Epithelial cell of prostate (primary cell): ENCODE data around the gene PSMA8.
"Not testable (repeated sequence)": the region's sequence is repeated elsewhere in the genome, so short reads cannot be mapped to it uniquely, and the experiment has no call there.

Source experiments
- DNase-seq: peaks from one replicate; pipeline ENCODE4 v3.0.0-alpha.2; 2011; ENCODE audit warnings: low read depth, low spot score
- H3K27ac ChIP-seq: fragments of 450-650 bp; 2 replicates; pipeline ENCODE4 v1.5.1; 2017; ENCODE audit warnings: mild to moderate bottlenecking

PSMA8 gene

GRCh38 chr18:26167592-26167991, 33.9 kb downstream of the PSMA8 start:
- not testable (repeated sequence) for H3K27ac ChIP-seq, DNase-seq

- no peak for DNase-seq
- no peak overlapping the region for H3K27ac ChIP-seq
Observed at GRCh38 chr18:26175481-26175880, 41.8 kb downstream of the PSMA8 start.

GRCh38 chr18:26176134-26176533, 42.5 kb downstream of the PSMA8 start:
- no peak for DNase-seq
- no peak overlapping the region for H3K27ac ChIP-seq

- no peak for DNase-seq
- no peak overlapping the region for H3K27ac ChIP-seq
Observed at GRCh38 chr18:26181343-26181826, 47.7 kb downstream of the PSMA8 start.

DNA sequence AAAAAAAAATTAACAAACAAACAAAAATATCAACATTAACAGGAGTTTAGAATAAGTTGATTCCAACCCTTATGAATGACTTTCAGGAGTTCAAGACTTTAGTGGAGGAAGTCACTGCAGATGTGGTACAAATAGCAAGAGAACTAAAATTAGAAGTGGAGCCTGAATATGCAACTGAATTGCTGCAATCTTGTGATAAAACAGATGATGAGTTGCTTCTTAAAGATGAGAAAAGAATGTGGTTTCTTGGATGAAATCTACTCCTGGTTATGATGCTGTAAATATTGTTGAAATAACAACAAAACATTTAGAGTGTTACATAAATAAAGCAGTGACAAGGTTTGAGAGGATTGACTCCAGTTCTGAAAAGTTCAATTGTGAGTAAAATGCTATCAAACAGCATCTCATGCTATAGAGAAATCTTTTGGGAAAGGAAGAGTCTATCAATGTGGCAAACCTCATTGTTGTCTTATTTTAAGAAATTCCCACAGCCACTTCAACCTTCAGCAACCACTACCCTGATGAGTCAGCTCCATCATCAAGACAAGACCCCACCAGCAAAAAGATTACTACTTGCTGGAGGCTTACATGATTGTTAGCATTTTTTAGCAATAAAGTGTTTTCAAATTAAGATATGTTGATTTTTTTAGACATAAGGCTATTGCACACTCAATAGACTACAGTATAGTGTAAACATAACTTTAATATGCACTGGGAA, 49.9 kb downstream of the PSMA8 start:
- H3K27ac ChIP-seq, result no peak overlapping the region
- DNase-seq, result no peak

DNA sequence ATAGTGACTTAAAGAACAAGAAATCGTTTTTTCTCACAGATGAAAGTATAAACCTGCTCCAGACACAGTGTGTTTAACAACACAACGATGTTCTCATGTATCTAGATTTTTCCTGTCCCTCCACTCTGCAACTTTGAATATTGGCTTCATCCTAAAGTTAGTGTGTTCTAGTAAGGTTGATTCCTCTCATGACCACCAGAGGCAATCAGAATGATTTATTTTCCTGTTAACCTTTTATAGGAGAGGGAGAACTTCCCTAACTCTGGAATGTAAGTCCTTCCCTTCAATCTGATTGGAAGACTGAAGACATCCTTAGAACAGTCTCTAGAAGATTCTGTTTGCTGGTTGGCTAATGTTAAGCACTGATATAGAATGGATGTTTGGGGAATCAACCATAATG, 51.6 kb downstream of the PSMA8 start:
- H3K27ac ChIP-seq, result no peak overlapping the region
- no peak for DNase-seq

GRCh38 chr18:26190506-26190905, 56.8 kb downstream of the PSMA8 start:
- H3K27ac ChIP-seq, result no peak overlapping the region
- DNase-seq, result no peak

DNA sequence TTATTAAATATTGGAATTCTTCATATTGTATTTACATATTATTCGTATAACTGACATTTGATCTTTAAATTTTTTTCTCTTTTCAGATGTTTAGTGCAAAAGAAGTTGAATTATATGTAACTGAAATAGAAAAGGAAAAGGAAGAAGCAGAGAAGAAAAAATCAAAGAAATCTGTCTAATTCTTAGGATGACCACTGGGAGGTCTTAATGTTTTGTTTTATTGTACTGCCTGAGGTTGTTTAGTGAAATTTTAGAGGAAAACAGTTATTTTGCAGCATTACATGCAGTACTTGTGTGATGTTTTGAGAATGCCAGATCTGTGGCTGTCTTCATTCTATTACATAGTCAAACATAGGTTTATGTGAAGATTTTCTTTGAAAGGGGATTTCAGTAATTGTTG, 58.6 kb downstream of the PSMA8 start:
- no peak for DNase-seq
- no peak overlapping the region for H3K27ac ChIP-seq

DNA sequence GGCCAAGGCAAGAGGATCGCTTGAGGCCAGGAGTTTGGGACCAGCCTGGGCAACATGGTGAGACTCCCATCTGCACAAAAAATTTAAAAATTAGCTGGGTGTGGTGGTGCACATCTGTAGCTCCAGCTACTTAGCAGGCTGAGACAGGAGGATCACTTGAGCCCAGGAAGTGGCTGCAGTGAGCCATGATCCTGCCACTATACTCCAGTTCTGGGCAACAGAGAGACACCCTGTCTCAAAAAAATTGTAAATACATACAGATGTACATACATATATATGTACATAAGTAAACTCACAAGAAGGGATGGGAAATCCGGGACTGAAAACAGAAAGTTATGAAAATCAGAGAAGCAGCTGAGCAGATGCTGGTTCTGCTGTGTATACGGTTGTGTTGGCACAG, 62.9 kb downstream of the PSMA8 start:
- no peak for DNase-seq
- H3K27ac ChIP-seq, result no peak overlapping the region

- H3K27ac ChIP-seq, DNase-seq: not testable (repeated sequence)
Observed at GRCh38 chr18:26202001-26202400, 68.3 kb downstream of the PSMA8 start.

DNA sequence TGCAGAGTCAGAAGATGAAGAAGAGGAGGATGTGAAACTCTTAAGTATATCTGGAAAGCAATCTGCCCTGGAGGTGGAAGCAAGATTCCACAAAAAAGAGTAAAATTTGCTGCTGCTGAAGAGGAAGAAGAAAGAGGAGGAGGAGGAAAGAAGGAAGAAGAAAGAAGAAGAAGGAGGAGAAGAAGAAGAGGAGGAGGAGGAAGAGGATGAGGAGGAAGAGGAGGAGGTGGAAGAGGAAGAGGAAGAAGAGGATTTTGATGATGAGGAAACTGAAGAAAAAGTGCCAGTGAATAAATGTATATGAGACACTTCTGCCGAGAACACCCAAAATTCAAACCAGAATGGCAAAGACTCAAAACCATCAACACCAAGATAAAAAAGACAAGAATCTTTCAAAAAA, 71.6 kb downstream of the PSMA8 start:
- no peak overlapping the region for H3K27ac ChIP-seq
- no peak for DNase-seq

GRCh38 chr18:26206488-26206887, 72.8 kb downstream of the PSMA8 start:
- no peak for DNase-seq
- no peak overlapping the region for H3K27ac ChIP-seq

DNA sequence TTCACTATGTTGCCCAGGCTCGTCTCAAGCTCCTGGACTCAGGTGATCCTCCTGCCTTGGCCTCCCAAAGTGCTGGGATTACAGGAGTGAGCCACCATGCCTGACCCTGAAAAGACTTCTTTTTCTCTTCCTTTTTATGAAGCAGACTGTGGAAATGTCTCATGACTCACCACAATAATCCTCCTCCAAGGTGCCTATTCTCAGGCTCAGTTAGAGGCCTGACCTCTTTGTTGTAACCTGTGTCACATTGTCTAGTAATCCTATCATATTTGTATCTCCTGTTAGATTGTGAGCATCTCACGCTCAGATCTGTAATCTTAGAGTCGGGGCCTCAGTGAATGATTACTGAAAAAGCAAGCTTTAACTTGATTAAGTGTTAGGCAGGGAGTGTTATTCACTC, 74.3 kb downstream of the PSMA8 start:
- DNase-seq, result no peak
- H3K27ac ChIP-seq, result no peak overlapping the region

DNA sequence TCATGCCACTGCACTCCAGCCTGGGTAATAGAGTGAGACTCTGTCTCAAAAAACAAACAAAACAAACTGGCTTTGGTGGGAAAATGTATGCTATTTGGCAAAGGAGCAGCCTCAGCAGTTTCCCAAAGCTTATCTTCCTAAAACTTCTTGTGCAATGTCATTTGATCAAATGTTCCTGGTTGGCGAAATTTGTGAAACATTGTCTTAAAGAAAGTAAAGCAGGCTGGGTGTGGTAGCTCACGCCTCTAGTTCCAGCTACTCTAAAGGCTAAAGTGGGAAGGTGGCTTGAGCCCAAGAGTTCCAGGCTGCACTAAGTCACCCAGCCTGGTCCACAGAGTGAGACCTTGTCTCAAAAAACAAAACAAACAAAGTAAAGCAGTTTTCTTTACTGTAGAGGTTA, 75.3 kb downstream of the PSMA8 start:
- H3K27ac ChIP-seq, result no peak overlapping the region
- no peak for DNase-seq

DNA sequence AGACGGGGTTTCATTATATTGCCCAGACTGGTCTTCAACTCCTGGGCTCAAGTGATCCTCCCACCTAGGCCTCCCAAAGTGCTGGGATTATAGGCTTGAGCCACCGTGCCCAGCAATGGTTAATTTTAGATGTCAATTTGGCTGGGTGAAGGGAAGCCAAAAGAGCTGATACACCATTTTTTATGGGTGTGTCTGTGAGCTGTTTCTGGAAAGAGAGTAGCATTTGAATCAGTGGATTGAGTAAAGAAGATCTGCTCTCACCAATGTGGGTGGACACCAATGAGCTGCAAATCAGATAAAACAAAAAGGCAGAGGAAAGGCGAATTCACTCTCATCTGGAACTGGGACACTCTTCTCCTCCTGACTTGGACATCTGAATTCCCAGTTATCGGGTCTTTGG, 76.5 kb downstream of the PSMA8 start:
- no peak for DNase-seq
- no peak overlapping the region for H3K27ac ChIP-seq

- DNase-seq, result no peak
- no peak overlapping the region for H3K27ac ChIP-seq
Observed at GRCh38 chr18:26215247-26215970, 81.7 kb downstream of the PSMA8 start.

DNA sequence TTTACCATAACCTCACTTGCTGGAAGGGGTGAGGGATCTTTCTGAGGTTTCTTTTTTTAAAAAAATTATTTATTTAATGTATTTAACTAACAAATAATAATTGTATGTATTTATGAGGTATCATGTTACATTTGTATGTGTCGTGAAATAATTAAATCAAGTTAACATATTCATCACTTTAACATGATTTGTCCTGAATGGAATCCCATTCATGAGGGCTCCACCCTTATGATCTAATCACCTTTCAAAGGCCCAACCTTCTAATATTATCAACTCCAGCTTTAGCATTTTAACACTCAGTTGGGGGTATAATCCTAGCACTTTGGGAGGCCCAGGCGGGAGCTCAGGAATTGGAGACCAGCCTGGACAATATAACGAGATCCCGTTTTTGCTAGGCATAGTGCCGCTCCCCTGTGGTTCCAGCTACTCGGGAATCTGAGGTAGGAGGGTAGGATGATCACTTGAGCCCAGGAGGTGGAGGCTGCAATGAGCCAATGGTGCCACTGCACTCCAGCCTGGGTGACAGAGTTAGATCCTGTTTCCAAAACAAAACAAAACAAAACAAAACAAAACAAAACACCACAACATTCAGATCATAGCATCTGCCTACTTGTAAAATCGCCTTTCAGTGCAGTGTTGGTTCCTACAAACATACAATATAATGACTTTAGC, 91.5 kb downstream of the PSMA8 start:
- peak overlapping the region; percentile 40 for H3K27ac ChIP-seq
- no peak for DNase-seq

DNA sequence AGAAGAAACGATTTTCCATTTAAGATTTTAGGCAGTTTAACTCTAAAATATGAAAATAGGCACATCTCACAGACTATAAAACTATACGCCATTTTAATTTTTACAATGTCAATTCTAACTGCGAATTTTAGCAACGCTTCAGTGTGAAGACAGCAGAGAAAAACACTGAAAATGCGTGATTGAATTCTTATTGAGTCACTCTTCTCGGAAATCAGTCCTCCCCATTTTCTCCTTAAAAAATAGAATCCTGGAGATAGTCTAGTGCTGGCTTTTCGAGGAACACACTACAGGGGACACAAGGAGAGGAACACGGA, 92.2 kb downstream of the PSMA8 start:
- DNase-seq, result no peak
- H3K27ac ChIP-seq, result peak overlapping the region; percentile 40

DNA sequence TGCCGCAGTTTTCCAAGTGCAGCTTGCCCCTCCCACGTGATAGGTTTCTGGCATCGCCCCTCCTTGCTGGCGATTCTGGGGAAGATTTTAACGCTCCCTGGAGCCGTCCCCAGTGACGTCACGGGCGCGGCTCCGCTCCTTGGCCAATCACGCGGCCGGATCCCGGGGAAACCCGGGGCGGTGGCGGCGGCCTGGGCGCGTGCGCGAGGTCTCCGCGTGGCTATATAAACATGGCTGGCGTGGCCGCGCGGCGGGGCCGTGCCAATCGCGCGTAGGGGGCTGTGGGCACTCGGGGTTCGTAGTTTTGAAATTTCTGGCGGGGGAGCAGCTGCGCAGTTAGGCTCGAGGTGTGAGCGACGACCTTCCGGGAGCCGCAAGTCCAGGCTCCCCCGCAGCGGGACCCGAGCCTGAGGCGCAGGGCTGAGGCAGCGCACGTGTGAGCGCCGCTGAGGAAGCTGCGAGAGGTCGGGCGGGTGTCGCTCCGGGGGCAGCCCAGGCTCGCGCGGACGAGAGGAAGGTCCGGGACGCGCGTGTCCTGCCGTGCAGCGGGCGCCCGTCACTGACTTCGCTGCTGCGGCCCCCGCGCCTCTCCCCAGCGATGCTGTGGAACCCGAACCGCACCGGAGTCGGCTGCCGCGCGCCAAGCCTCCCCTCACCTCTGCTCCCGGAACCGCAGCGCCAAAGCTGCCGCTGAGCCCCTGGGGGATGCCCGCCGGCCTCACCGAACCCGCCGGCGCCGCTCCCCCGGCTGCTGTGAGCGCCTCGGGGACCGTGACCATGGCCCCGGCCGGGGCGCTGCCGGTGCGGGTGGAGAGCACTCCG, 92.8 kb downstream of the PSMA8 start, which contains the start of gene TAF4B:
TSS of gene TAF4B (plus strand) at position 217 of the 822 bp plus-strand sequence. CDS start at position 706, 489 bp downstream.
- peak within 1 kb of the TSS; percentile 40 for H3K27ac ChIP-seq
- DNase-seq, result peak; percentile 37

DNA sequence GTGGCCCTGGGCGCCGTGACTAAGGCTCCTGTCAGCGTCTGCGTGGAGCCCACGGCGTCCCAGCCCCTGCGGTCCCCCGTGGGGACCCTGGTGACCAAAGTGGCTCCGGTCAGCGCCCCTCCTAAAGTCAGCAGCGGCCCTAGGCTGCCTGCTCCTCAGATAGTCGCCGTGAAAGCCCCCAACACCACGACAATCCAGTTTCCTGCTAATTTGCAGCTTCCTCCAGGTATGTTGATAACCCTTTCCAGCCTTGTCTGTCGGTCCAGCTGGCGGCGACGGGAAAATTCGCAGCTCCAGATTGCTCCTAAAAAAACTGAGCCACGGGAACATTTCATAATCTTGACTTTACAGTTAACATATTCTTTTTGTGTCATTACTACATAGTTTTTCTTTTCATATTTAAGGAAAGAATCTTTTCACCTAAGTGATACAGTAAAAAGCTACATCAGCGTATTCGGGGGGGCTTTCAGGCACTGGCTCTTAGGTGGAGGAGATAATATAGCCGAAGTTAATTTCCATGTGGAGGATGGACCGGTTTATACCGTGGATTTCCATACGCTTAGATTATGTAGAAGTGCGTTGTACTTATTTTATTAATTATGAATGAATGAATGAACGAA, 93.5 kb downstream of the PSMA8 start:
- H3K27ac ChIP-seq, result no peak overlapping the region
- DNase-seq, result no peak
